H1 (cell line): ENCODE data around the gene RCSD1. TPM values are rescaled to one million over a fixed set of nuclear protein-coding genes. Genes with fewer than 3 reads are reported as not detected.

Source experiments
- CTCF ChIA-PET: fragments of 300-600 bp; sonication (Branson Sonifier 250); formaldehyde crosslinking; loops from one replicate; lab custom pipeline; 2021; ENCODE audit not compliant: partially characterized antibody; lab: Charles Lee
- POLR2A ChIA-PET: fragments of 300-600 bp; sonication (Branson Sonifier 250); formaldehyde crosslinking; loops from one replicate; lab custom pipeline; 2021; ENCODE audit warnings: inconsistent platforms; ENCODE audit not compliant: partially characterized antibody; lab: Charles Lee
- DNase-seq, 2 experiments: peaks; one replicate each; pipeline versions ENCODE4 v3.0.0 to v3.0.0-alpha.2; 2010 to 2022; ENCODE audit warnings: low spot score in 2 of 2, low read depth in 1 of 2, mixed read lengths in 1 of 2
- FAIRE-seq: peaks from 2 replicates; lab custom pipeline; 2011; peaks lifted over from hg19 to GRCh38; lab: Jason Lieb, UNC
- H2AFZ ChIP-seq: 2 replicates; pipeline ENCODE4 v1.8.1; 2012; ENCODE audit warnings: low read length, inconsistent platforms
- H2AK5ac ChIP-seq: 2 replicates; pipeline ENCODE4 v1.6.1; 2013; ENCODE audit warnings: low read depth, low read length
- H2BK120ac ChIP-seq: replicated peaks from 2 replicates; pipeline ENCODE3; 2013; ENCODE audit warnings: low read depth, low read length, inconsistent platforms
- H2BK12ac ChIP-seq: 2 replicates; pipeline ENCODE4 v1.6.1; 2013; ENCODE audit warnings: low read depth, low read length
- H2BK15ac ChIP-seq: 2 replicates; pipeline ENCODE4 v1.6.1; 2013; ENCODE audit warnings: low read length
- H2BK20ac ChIP-seq: 2 replicates; pipeline ENCODE4 v1.6.1; 2013; ENCODE audit warnings: low read length
- H2BK5ac ChIP-seq: 2 replicates; pipeline ENCODE4 v1.6.1; 2013; ENCODE audit warnings: low read depth, low read length
- H3K14ac ChIP-seq: 2 replicates; pipeline ENCODE4 v1.6.1; 2013; ENCODE audit warnings: inconsistent platforms; ENCODE audit not compliant: insufficient read length
- H3K18ac ChIP-seq: 2 replicates; pipeline ENCODE4 v1.6.1; 2013; ENCODE audit warnings: low read length; ENCODE audit errors: extremely low read depth
- H3K23ac ChIP-seq: 2 replicates; pipeline ENCODE4 v1.6.1; 2013; ENCODE audit warnings: inconsistent platforms; ENCODE audit not compliant: insufficient read length
- H3K23me2 ChIP-seq: 2 replicates; pipeline ENCODE4 v1.6.1; 2013; ENCODE audit warnings: low read depth, low read length
- H3K27ac ChIP-seq: 2 replicates; pipeline ENCODE4 v1.6.1; 2011; ENCODE audit warnings: low read depth, low read length, inconsistent platforms
- H3K27me3 ChIP-seq, 4 experiments: replicated peaks in 1 of 4; 1 replicate in 1 of 4; 2 replicates in 3 of 4; pipeline versions ENCODE4 v1.6.1 to v1.8.1; 2011 to 2013; ENCODE audit warnings: low read length in 3 of 4, mild to moderate bottlenecking in 3 of 4, inconsistent platforms in 2 of 4, mixed read lengths in 2 of 4, moderate library complexity in 1 of 4; ENCODE audit not compliant: control insufficient read depth in 3 of 4, insufficient read depth in 3 of 4; ENCODE audit errors: extremely low read depth in 1 of 4
- H3K36me3 ChIP-seq, 4 experiments: 2 replicates each; pipeline versions ENCODE4 v1.6.1 to v1.8.1; 2011 to 2013; ENCODE audit warnings: mild to moderate bottlenecking in 4 of 4, low read length in 3 of 4, moderate library complexity in 2 of 4, control low read depth in 1 of 4, inconsistent platforms in 1 of 4; ENCODE audit not compliant: insufficient read depth in 4 of 4, control insufficient read depth in 2 of 4
- H3K4ac ChIP-seq: replicated peaks from 2 replicates; pipeline ENCODE3; 2013; ENCODE audit warnings: low read length, low read depth, mixed read lengths, inconsistent platforms; ENCODE audit not compliant: insufficient read length
- H3K4me1 ChIP-seq, 4 experiments: replicated peaks in 1 of 4; 1 replicate in 1 of 4; 2 replicates in 3 of 4; pipeline versions ENCODE4 v1.6.1 to v1.8.1; 2011 to 2013; ENCODE audit warnings: low read length in 3 of 4, inconsistent platforms in 2 of 4, mixed read lengths in 1 of 4; ENCODE audit not compliant: insufficient read depth in 4 of 4, control insufficient read depth in 3 of 4
- H3K4me2 ChIP-seq, 2 experiments: 2 replicates each; pipeline versions ENCODE4 v1.6.1 to v1.8.1; 2011 to 2013; ENCODE audit warnings: low read depth in 2 of 2, low read length in 2 of 2, control low read depth in 1 of 2, inconsistent platforms in 1 of 2, mild to moderate bottlenecking in 1 of 2; ENCODE audit not compliant: insufficient read depth in 1 of 2
- H3K4me3 ChIP-seq, 4 experiments: fragments of 200-600, 300-600 bp in 1 of 4; sonication (generic), shearing (Covaris generic), sonication (Bioruptor Twin) in 1 of 4; 2 replicates each; pipeline versions ENCODE4 v1.5.1 to v1.8.1; 2011 to 2016; ENCODE audit warnings: low read length in 4 of 4, low read depth in 3 of 4, control low read depth in 2 of 4, inconsistent platforms in 2 of 4, mild to moderate bottlenecking in 2 of 4, mixed read lengths in 1 of 4, moderate library complexity in 1 of 4; ENCODE audit not compliant: insufficient read depth in 2 of 4; ENCODE audit errors: extremely low read depth in 1 of 4
- H3K56ac ChIP-seq: replicated peaks from 2 replicates; pipeline ENCODE3; 2013; ENCODE audit warnings: low read depth, mild to moderate bottlenecking, mixed read lengths, low read length, inconsistent platforms; ENCODE audit not compliant: insufficient read length
- H3K79me1 ChIP-seq: 2 replicates; pipeline ENCODE4 v1.6.1; 2013; ENCODE audit warnings: low read depth, low read length, control low read depth
- H3K79me2 ChIP-seq, 2 experiments: 2 replicates each; pipeline versions ENCODE4 v1.6.1 to v1.8.1; 2012 to 2013; ENCODE audit warnings: low read length in 2 of 2, mild to moderate bottlenecking in 2 of 2, inconsistent platforms in 1 of 2; ENCODE audit not compliant: insufficient read depth in 2 of 2, control insufficient read depth in 1 of 2
- H3K9ac ChIP-seq, 4 experiments: replicated peaks in 1 of 4; 1 replicate in 1 of 4; 2 replicates in 3 of 4; pipeline versions ENCODE4 v1.6.1 to v1.8.1; 2011 to 2013; ENCODE audit warnings: low read depth in 3 of 4, low read length in 3 of 4, control low read depth in 2 of 4, mild to moderate bottlenecking in 2 of 4, moderate library complexity in 2 of 4, inconsistent platforms in 1 of 4; ENCODE audit errors: extremely low read depth in 1 of 4
- H3K9me3 ChIP-seq, 2 experiments: 2 replicates each; pipeline versions ENCODE4 v1.6.1 to v1.8.1; 2012 to 2013; ENCODE audit warnings: mild to moderate bottlenecking in 2 of 2, moderate library complexity in 2 of 2, control low read depth in 1 of 2, inconsistent platforms in 1 of 2, low read depth in 1 of 2, low read length in 1 of 2, mixed read lengths in 1 of 2; ENCODE audit not compliant: insufficient read depth in 2 of 2
- H4K20me1 ChIP-seq, 2 experiments: replicated peaks in 1 of 2; 2 replicates each; pipeline versions ENCODE3 to v1.8.1; 2011 to 2013; ENCODE audit warnings: inconsistent platforms in 2 of 2, low read length in 2 of 2, mild to moderate bottlenecking in 1 of 2; ENCODE audit not compliant: insufficient read depth in 2 of 2, control insufficient read depth in 1 of 2
- H4K5ac ChIP-seq: 2 replicates; pipeline ENCODE4 v1.6.1; 2013; ENCODE audit warnings: low read length, low read depth, mixed read lengths, inconsistent platforms; ENCODE audit not compliant: insufficient read length
- H4K8ac ChIP-seq: 2 replicates; pipeline ENCODE4 v1.8.0; 2013; ENCODE audit warnings: mild to moderate bottlenecking, moderate library complexity, low read length, inconsistent platforms; ENCODE audit not compliant: insufficient read depth; ENCODE audit errors: extremely low read depth
- H4K91ac ChIP-seq: replicated peaks from 2 replicates; pipeline ENCODE3; 2013; ENCODE audit warnings: low read length, mixed read lengths, inconsistent platforms; ENCODE audit not compliant: insufficient read length
- EP300 ChIP-seq, 2 experiments: IDR thresholded peaks; 1 replicate in 1 of 2; 2 replicates in 1 of 2; pipeline ENCODE4 v1.6.1; 2011 to 2012; ENCODE audit warnings: low read depth in 2 of 2, low read length in 2 of 2, mild to moderate bottlenecking in 2 of 2, borderline replicate concordance in 1 of 2, inconsistent platforms in 1 of 2, moderate library complexity in 1 of 2
- KDM1A ChIP-seq: fragments of 200-600, 300-600 bp; sonication (generic); IDR thresholded peaks from 2 replicates; pipeline ENCODE4 v1.7.1; 2016; ENCODE audit warnings: mild to moderate bottlenecking, low read length, borderline replicate concordance
- NRF1 ChIP-seq: IDR thresholded peaks from 2 replicates; pipeline ENCODE4 v1.6.1; 2011; ENCODE audit warnings: mild to moderate bottlenecking, low read depth, low read length, improper control_type of control experiment
- RFX5 ChIP-seq: IDR thresholded peaks from 2 replicates; pipeline ENCODE4 v1.6.1; 2011; ENCODE audit warnings: low read depth, low read length, improper control_type of control experiment, borderline replicate concordance
- SP4 ChIP-seq: IDR thresholded peaks from 2 replicates; pipeline ENCODE4 v1.6.1; 2012; ENCODE audit warnings: low read length, inconsistent platforms
- ZNF274 ChIP-seq: IDR thresholded peaks from 2 replicates; pipeline ENCODE4 v1.7.0; 2012; ENCODE audit warnings: low read length, borderline replicate concordance; ENCODE audit errors: extremely low read depth
- WGBS, 2 experiments: shearing (Covaris generic) in 1 of 2; methylation state at CpG; one replicate each; pipeline versions ENCODE4 v1.1.6 to v1.1.7; 2013 to 2015; ENCODE audit warnings: low lambda C conversion rate in 2 of 2, mixed read lengths in 2 of 2, inconsistent platforms in 1 of 2, low coverage in 1 of 2, missing lambda C conversion rate in 1 of 2; ENCODE audit not compliant: insufficient replicate concordance in 2 of 2, insufficient coverage in 1 of 2, insufficient read length in 1 of 2; ENCODE audit errors: extremely low coverage in 1 of 2, missing lambda C conversion rate in 1 of 2; 5-methylcytosine and 5-hydroxymethylcytosine counted together
- polyA plus RNA-seq, 7 experiments: library from polyadenylated mRNA; depleted of rRNA in 3 of 7; stranded (reverse) in 5 of 7; unstranded in 2 of 7; fragments of >200 nt in 5 of 7; fragments of 200-250 nt in 2 of 7; gene quantifications; 1 replicate in 5 of 7; 2 replicates in 1 of 7; 4 replicates in 1 of 7; pipeline versions ENCODE4 v1.2.1 to v1.2.3, GENCODE V29; 2011 to 2013; ENCODE audit warnings: missing spikeins in 2 of 7, mixed read lengths in 2 of 7
- total RNA-seq: library from RNA; stranded (reverse); fragmentation: NEBNext Ultra II Directional; extraction: Animal tissue kit (Norgen Biotek cat#: 25700); gene quantifications from 2 replicates; pipeline ENCODE4 v1.2.1, GENCODE V29; 2021
- TF ChIP-seq, protein P1 (sequence below): IDR thresholded peaks from 2 replicates; pipeline ENCODE4 v1.6.1; 2011; ENCODE audit warnings: low read length, improper control_type of control experiment
- TF ChIP-seq, protein P2 (sequence below): IDR thresholded peaks from 2 replicates; pipeline ENCODE4 v1.6.1; 2012; ENCODE audit warnings: inconsistent platforms

Gene RCSD1
- total and polyA plus RNA-seq, 2 of the 8 experiments (the other 6 are each of a cell fraction or from before 2014, with no cell fraction given) = 0.47 to 0.69 TPM

DNA sequence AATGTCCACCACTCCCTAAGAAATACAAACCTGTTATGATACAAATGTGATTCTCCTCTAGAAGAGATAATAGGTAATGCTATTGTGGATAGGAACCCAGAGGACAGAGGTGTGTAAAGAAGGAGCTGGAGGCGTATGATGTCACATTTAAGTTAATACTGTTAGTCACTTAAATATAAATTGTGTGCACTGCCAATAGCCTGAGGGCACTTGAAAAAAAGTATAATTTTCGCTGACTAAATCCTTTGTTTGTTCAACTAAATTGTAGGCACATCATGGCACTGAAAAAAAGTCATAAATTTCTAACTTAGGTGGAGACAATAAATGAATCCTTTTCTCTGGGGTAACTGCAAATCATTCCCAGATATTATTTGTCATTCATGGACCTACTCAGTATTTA, 4.4 kb downstream of the RCSD1 start:
- no peak overlapping the region for H2BK20ac ChIP-seq
- H2BK120ac ChIP-seq = no peak overlapping the region
- no peak overlapping the region for H2BK5ac ChIP-seq
- no peak overlapping the region for H3K14ac ChIP-seq
- H4K91ac ChIP-seq = no peak overlapping the region
- ChIA-PET CTCF (interaction anchor here (0.5 to 1.5 kb wide), 3 partner anchors 61 to 79 kb away, joined by 3 read pairs; no protein-coding TSS in a partner anchor), POLR2A (no interaction called here)
- H3K27ac ChIP-seq = no peak overlapping the region
- WGBS, 2 experiments = 86% methylated on average over 2 of the region's 2 CpGs; no CpG with 5 or more reads in 1 of the 2 experiments
- H3K9me3 ChIP-seq = no peaks in the 10 kb centered on the region
- peaks cover 9% of the 10 kb centered on the region; the same call in 1 of the 2 replicates for H3K23me2 ChIP-seq
- no peak overlapping the region for H3K56ac ChIP-seq
- H3K4me3 ChIP-seq = no peak overlapping the region
- no peak overlapping the region for H2AK5ac ChIP-seq
- H3K4me1 ChIP-seq = peaks cover 0 to 11% (median 6%) of the 10 kb centered on the region in 4 experiments; a peak in 6 of 7 replicates
- TF ChIP-seq RFX5 = no peak
- TF ChIP-seq, protein P1, sequence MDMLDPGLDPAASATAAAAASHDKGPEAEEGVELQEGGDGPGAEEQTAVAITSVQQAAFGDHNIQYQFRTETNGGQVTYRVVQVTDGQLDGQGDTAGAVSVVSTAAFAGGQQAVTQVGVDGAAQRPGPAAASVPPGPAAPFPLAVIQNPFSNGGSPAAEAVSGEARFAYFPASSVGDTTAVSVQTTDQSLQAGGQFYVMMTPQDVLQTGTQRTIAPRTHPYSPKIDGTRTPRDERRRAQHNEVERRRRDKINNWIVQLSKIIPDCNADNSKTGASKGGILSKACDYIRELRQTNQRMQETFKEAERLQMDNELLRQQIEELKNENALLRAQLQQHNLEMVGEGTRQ = no peak
- TF ChIP-seq EP300 (IDR thresholded peaks at IDR 0.05; ENCODE audit: borderline replicate concordance in 1 of 2, low read depth in 2 of 2, low read length in 2 of 2) = no peak
- TF ChIP-seq SP4 = no peak
- no peak for TF ChIP-seq ZNF274
- no peak for TF ChIP-seq KDM1A
- TF ChIP-seq NRF1 = no peak
- TF ChIP-seq, protein P2, sequence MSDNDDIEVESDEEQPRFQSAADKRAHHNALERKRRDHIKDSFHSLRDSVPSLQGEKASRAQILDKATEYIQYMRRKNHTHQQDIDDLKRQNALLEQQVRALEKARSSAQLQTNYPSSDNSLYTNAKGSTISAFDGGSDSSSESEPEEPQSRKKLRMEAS = no peak
- no peak overlapping the region for H2BK12ac ChIP-seq
- no peak overlapping the region for H3K23ac ChIP-seq
- H3K4me2 ChIP-seq = no peak overlapping the region
- H3K4ac ChIP-seq = no peak overlapping the region
- no peak overlapping the region for H3K18ac ChIP-seq
- H3K79me2 ChIP-seq = no peaks in the 10 kb centered on the region
- FAIRE-seq (no peak), DNase-seq (no peak)
- H2BK15ac ChIP-seq = no peak overlapping the region
- H2AFZ ChIP-seq = no peak overlapping the region
- H3K79me1 ChIP-seq = no peaks in the 10 kb centered on the region
- H4K5ac ChIP-seq = no peak overlapping the region
- H4K20me1 ChIP-seq = no peaks in the 10 kb centered on the region
- peaks cover 15 to 46% (median 39%) of the 10 kb centered on the region in 4 experiments for H3K27me3 ChIP-seq
- H4K8ac ChIP-seq = no peak overlapping the region
- no peak overlapping the region for H3K9ac ChIP-seq
- H3K36me3 ChIP-seq = no peaks in the 10 kb centered on the region
